ENCODE data around the gene PREB. TPM values are rescaled to one million over a fixed set of nuclear protein-coding genes. Genes with fewer than 3 reads are reported as not detected.

The PREB gene
- total and polyA plus RNA-seq, 2 of the 13 experiments (the other 11 are each of a cell fraction or from before 2014, with no cell fraction given) = 112 to 192 TPM

- TF ChIP-seq KLF16 (CRISPR knock-in tag; IDR thresholded peaks at IDR 0.05) = peak in 1 of 2 experiments; percentile 72; a peak in 1 of 4 replicates
- no peak for TF ChIP-seq PLSCR1 (CRISPR knock-in tag; IDR thresholded peaks at IDR 0.05; ENCODE audit: borderline replicate concordance)
- TF ChIP-seq ZNF597 (CRISPR knock-in tag; IDR thresholded peaks at IDR 0.05) = no peak
- TF ChIP-seq DNMT1 (CRISPR knock-in tag; IDR thresholded peaks at IDR 0.05) = no peak; the same call in 1 of the 2 replicates
- peak; percentile 94 for TF ChIP-seq KDM6A (CRISPR knock-in tag; IDR thresholded peaks at IDR 0.05; ENCODE audit: low read depth)
- TF ChIP-seq ZBTB40 (IDR thresholded peaks at IDR 0.05) = no peak
- peak; percentile 79 for TF ChIP-seq ZBTB40 (CRISPR knock-in tag; IDR thresholded peaks at IDR 0.05)
- peak; percentile 67 for TF ChIP-seq POLR2G (IDR thresholded peaks at IDR 0.05; ENCODE audit: low read depth, low read length)
- no peak; the same call in 1 of the 2 replicates for TF ChIP-seq ZNF546 (CRISPR knock-in tag; conservative IDR thresholded peaks at IDR 0.05)
- TF ChIP-seq ONECUT2 (CRISPR knock-in tag; IDR thresholded peaks at IDR 0.05) = no peak
- TF ChIP-seq ZNF839 (CRISPR knock-in tag; IDR thresholded peaks at IDR 0.05; ENCODE audit: borderline replicate concordance) = peak; percentile 33; the same call in 1 of the 2 replicates
- peak; percentile 62; the same call in 1 of the 2 replicates for TF ChIP-seq ZMYM4 (CRISPR knock-in tag; IDR thresholded peaks at IDR 0.05)
- TF ChIP-seq ZNF557 (CRISPR knock-in tag; IDR thresholded peaks at IDR 0.05) = peak; percentile 75; the same call in 1 of the 2 replicates
- peak; percentile 89; the same call in 1 of the 2 replicates for TF ChIP-seq SSRP1 (CRISPR knock-in tag; IDR thresholded peaks at IDR 0.05)
- 0 out of 2 replicates have a peak, but pooled peaks have one; percentile 17 for TF ChIP-seq ZNF275 (CRISPR knock-in tag; IDR thresholded peaks at IDR 0.05; ENCODE audit: borderline replicate concordance)
- no peak for TF ChIP-seq RELA (CRISPR knock-in tag; IDR thresholded peaks at IDR 0.05)
These were observed 41.6 kb downstream of the PREB start (continued) for GRCh38 chr2:27092696-27093429.

All from HepG2 (cell line).